GM12875 (cell line): ENCODE results near the gene DENND1A.
"Not testable (repeated sequence)": the region's sequence is repeated elsewhere in the genome, so short reads cannot be mapped to it uniquely, and the experiment has no call there.

Experiments
- H3K4me3 ChIP-seq: one replicate; pipeline ENCODE4 v1.5.1; 2011; ENCODE audit warnings: low read depth, low read length, control low read depth
- CTCF ChIP-seq: IDR thresholded peaks from 2 replicates; pipeline ENCODE4 v1.5.1; 2011; ENCODE audit warnings: low read depth, mild to moderate bottlenecking, control low read depth, inconsistent platforms, low read length, moderate library complexity, borderline replicate concordance; ENCODE audit not compliant: insufficient read depth

The DENND1A gene

GRCh38 chr9:123437201-123437600 is 492.7 kb downstream of the DENND1A start:
- TF ChIP-seq CTCF: no peak
- no peak overlapping the region for H3K4me3 ChIP-seq

GRCh38 chr9:123435471-123435870 is 494.5 kb downstream of the DENND1A start:
- H3K4me3 ChIP-seq: no peak overlapping the region
- TF ChIP-seq CTCF: no peak

GRCh38 chr9:123434619-123435240 is 495.2 kb downstream of the DENND1A start:
- no peak overlapping the region for H3K4me3 ChIP-seq
- TF ChIP-seq CTCF: no peak

- H3K4me3 ChIP-seq: no peak overlapping the region
- TF ChIP-seq CTCF: no peak
Measured at GRCh38 chr9:123432331-123433236, 497.3 kb downstream of the DENND1A start.

DNA sequence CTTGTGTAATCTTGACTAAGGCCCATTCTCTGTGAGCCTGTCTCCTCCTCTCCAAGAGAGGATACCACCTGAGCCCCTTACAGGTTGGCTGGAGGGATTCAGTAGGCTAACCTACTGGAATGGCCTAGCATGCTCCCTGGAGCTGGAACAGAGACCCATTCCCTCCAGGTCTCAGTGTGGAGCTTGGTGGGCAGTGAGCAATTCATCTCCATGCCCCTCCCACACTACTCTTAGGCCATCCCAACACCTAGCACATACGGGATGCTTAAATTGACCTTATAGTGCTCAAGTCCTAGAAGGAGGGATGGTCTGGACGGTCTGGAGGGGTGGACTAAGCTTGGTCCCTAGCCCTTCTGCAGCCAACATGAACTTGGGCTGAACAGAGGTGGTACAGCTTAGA is 498.3 kb downstream of the DENND1A start:
- TF ChIP-seq CTCF: no peak
- H3K4me3 ChIP-seq: no peak overlapping the region

- H3K4me3 ChIP-seq: not testable (repeated sequence)
Measured at GRCh38 chr9:123428450-123428849, 501.5 kb downstream of the DENND1A start.

- no peak overlapping the region for H3K4me3 ChIP-seq
- no peak for TF ChIP-seq CTCF
Measured at GRCh38 chr9:123426406-123426805, 503.5 kb downstream of the DENND1A start.
